GM12878 (cell line): ENCODE data around the gene DUSP22. TPM values are rescaled to one million over a fixed set of nuclear protein-coding genes. Genes with fewer than 3 reads are reported as not detected.
A peak's percentile ranks its signal among the peaks of the same experiment; 100 is the strongest.

Experiments used
- BHLHE40 ChIP-seq, 2 experiments: fragments of 450-650 bp in 1 of 2; IDR thresholded peaks; 2 replicates each; pipeline ENCODE4 v1.6.1; 2011 to 2017; ENCODE audit warnings: low read depth in 2 of 2, borderline replicate concordance in 1 of 2, improper control_type of control experiment in 1 of 2, low read length in 1 of 2, mild to moderate bottlenecking in 1 of 2
- CHD2 ChIP-seq: IDR thresholded peaks from 2 replicates; pipeline ENCODE4 v1.6.1; 2011; ENCODE audit warnings: low read depth, low read length, improper control_type of control experiment, borderline replicate concordance
- CHD4 ChIP-seq: fragments of 200-600 bp; sonication (generic); IDR thresholded peaks from 2 replicates; pipeline ENCODE4 v1.6.1; 2016; ENCODE audit warnings: mild to moderate bottlenecking
- EED ChIP-seq: sonication (generic); IDR thresholded peaks from 2 replicates; pipeline ENCODE4 v1.6.1; 2016; ENCODE audit warnings: antibody characterized with exemption, low read depth
- HDGF ChIP-seq: fragments of 450-650 bp; IDR thresholded peaks from 2 replicates; pipeline ENCODE4 v1.6.1; 2016; ENCODE audit warnings: antibody characterized with exemption
- IKZF1 ChIP-seq: fragments of 450-650 bp; conservative IDR thresholded peaks from 2 replicates; pipeline ENCODE4 v1.6.1; 2017; ENCODE audit warnings: antibody characterized with exemption, mild to moderate bottlenecking
- IKZF2 ChIP-seq, 2 experiments: fragments of 450-650 bp; IDR thresholded peaks; 2 replicates each; pipeline ENCODE4 v1.6.1; 2017; ENCODE audit warnings: mild to moderate bottlenecking in 2 of 2, moderate library complexity in 2 of 2
- MYC ChIP-seq: IDR thresholded peaks from 2 replicates; pipeline ENCODE4 v1.6.1; 2011; ENCODE audit warnings: mild to moderate bottlenecking, low read length, moderate library complexity, inconsistent platforms; ENCODE audit not compliant: insufficient read depth, insufficient replicate concordance, insufficient read length, severe bottlenecking
- NBN ChIP-seq: fragments of 450-650 bp; IDR thresholded peaks from 2 replicates; pipeline ENCODE4 v1.6.1; 2016
- POU2F2 ChIP-seq: IDR thresholded peaks from 3 replicates; pipeline ENCODE4 v1.6.1; 2011; ENCODE audit warnings: low read depth, mild to moderate bottlenecking, low read length, borderline replicate concordance
- TCF3 ChIP-seq: IDR thresholded peaks from 2 replicates; pipeline ENCODE4 v1.6.1; 2012; ENCODE audit warnings: low read depth, mild to moderate bottlenecking, low read length, borderline replicate concordance; ENCODE audit not compliant: insufficient read depth
- polyA plus RNA-seq, 11 experiments: library from polyadenylated mRNA; depleted of rRNA in 4 of 11; unstranded in 6 of 11; stranded (reverse) in 5 of 11; fragments of >200 nt; fragmentation: Nextera tagmentation in 4 of 11; fragmentation: Illumina TruSeq in 1 of 11; extraction: Ambion mirVana in 4 of 11; extraction: Trizol in 1 of 11; gene quantifications; 1 replicate in 1 of 11; 2 replicates in 10 of 11; pipeline versions ENCODE4 v1.2.1 to v1.2.3, GENCODE V29; 2011 to 2016; ENCODE audit warnings: inconsistent platforms in 2 of 11, missing spikeins in 2 of 11, low read depth in 1 of 11
- total RNA-seq, 4 experiments: library from RNA; depleted of rRNA in 3 of 4; stranded (reverse); fragments of >200 nt in 3 of 4; fragmentation: Illumina TruSeq in 1 of 4; extraction: Trizol in 1 of 4; gene quantifications; 2 replicates each; pipeline versions ENCODE4 v1.2.1 to v1.2.3, GENCODE V29; 2013 to 2021
- TF ChIP-seq, protein P1 (sequence below): fragments of 450-650 bp; IDR thresholded peaks from 2 replicates; pipeline ENCODE4 v1.6.1; 2017; ENCODE audit warnings: mild to moderate bottlenecking, moderate library complexity
- TF ChIP-seq, protein P2 (sequence below): fragments of 450-650 bp; conservative IDR thresholded peaks from 2 replicates; pipeline ENCODE4 v1.6.1; 2017; ENCODE audit warnings: mild to moderate bottlenecking, moderate library complexity
- TF ChIP-seq, protein P3 (sequence below): fragments of 450-650 bp; IDR thresholded peaks from 2 replicates; pipeline ENCODE4 v1.6.1; 2018; ENCODE audit warnings: mild to moderate bottlenecking, low read depth, moderate library complexity; ENCODE audit not compliant: partially characterized antibody
- TF ChIP-seq, protein P4 (sequence below): fragments of 450-650 bp; formaldehyde crosslinking; IDR thresholded peaks from 2 replicates; pipeline ENCODE4 v1.5.0; 2022; ENCODE audit warnings: mild to moderate bottlenecking, missing genetic modification characterization

Gene DUSP22
- total and polyA plus RNA-seq, 10 of the 15 experiments (the other 5 are each of a cell fraction or from before 2014, with no cell fraction given) = 78.9 to 156 (median 107) TPM

DNA sequence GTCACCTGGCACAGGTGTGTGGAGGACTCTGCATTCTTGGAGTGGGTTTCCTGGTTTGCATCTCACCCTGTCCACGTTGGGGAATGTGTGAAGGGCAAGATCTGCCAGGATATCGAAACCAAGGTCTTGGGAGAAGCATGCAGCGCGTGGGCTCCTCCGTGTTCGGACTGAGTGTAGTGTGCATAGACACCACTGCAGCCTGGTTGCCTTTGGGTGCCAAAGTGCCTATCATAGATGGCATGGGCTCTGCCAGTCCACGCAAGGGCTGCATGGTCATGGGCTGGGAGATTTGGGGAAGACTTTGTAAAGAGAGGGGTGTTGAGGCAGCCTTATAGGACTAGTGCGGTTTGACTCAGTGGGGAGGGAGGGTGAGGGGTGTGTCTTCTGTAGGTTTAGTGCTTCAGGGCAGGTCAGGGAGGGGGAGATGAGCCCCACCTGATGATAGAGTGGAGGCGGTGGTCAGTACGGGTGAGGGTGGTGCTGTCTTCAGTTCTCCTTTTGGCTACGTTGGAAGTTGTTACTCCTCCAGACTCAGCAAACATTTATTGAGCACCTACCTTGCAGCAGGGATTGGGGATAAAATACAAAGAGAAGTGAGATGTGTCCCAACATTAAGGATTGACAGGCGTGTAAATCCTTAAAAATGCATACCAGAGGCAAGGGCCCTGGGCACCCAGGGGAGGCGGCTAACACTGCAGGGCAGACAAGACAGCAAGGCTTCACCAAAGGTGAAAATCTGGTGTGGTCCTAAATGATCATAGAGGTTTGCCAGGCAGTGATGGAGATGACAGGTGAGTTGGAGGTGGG lies 28.3 kb downstream of the DUSP22 start (continued):
- no peak; the same call in 1 of the 2 replicates for TF ChIP-seq CHD2
- 0 out of 2 replicates have a peak, but pooled peaks have one; percentile 22 for TF ChIP-seq NBN
- peak; percentile 48; the same call in 1 of the 2 replicates for TF ChIP-seq EED
- peak; percentile 51 for TF ChIP-seq IKZF1
- TF ChIP-seq, protein P1, sequence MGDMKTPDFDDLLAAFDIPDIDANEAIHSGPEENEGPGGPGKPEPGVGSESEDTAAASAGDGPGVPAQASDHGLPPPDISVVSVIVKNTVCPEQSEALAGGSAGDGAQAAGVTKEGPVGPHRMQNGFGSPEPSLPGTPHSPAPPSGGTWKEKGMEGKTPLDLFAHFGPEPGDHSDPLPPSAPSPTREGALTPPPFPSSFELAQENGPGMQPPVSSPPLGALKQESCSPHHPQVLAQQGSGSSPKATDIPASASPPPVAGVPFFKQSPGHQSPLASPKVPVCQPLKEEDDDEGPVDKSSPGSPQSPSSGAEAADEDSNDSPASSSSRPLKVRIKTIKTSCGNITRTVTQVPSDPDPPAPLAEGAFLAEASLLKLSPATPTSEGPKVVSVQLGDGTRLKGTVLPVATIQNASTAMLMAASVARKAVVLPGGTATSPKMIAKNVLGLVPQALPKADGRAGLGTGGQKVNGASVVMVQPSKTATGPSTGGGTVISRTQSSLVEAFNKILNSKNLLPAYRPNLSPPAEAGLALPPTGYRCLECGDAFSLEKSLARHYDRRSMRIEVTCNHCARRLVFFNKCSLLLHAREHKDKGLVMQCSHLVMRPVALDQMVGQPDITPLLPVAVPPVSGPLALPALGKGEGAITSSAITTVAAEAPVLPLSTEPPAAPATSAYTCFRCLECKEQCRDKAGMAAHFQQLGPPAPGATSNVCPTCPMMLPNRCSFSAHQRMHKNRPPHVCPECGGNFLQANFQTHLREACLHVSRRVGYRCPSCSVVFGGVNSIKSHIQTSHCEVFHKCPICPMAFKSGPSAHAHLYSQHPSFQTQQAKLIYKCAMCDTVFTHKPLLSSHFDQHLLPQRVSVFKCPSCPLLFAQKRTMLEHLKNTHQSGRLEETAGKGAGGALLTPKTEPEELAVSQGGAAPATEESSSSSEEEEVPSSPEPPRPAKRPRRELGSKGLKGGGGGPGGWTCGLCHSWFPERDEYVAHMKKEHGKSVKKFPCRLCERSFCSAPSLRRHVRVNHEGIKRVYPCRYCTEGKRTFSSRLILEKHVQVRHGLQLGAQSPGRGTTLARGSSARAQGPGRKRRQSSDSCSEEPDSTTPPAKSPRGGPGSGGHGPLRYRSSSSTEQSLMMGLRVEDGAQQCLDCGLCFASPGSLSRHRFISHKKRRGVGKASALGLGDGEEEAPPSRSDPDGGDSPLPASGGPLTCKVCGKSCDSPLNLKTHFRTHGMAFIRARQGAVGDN = peak; percentile 57; the same call in 1 of the 2 replicates
- TF ChIP-seq, protein P2, sequence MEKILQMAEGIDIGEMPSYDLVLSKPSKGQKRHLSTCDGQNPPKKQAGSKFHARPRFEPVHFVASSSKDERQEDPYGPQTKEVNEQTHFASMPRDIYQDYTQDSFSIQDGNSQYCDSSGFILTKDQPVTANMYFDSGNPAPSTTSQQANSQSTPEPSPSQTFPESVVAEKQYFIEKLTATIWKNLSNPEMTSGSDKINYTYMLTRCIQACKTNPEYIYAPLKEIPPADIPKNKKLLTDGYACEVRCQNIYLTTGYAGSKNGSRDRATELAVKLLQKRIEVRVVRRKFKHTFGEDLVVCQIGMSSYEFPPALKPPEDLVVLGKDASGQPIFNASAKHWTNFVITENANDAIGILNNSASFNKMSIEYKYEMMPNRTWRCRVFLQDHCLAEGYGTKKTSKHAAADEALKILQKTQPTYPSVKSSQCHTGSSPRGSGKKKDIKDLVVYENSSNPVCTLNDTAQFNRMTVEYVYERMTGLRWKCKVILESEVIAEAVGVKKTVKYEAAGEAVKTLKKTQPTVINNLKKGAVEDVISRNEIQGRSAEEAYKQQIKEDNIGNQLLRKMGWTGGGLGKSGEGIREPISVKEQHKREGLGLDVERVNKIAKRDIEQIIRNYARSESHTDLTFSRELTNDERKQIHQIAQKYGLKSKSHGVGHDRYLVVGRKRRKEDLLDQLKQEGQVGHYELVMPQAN = 0 out of 2 replicates have a peak, but pooled peaks have one; percentile 24
- no peak for TF ChIP-seq MYC
- 0 out of 2 replicates have a peak, but pooled peaks have one; percentile 27 for TF ChIP-seq CHD4
- TF ChIP-seq, protein P3, sequence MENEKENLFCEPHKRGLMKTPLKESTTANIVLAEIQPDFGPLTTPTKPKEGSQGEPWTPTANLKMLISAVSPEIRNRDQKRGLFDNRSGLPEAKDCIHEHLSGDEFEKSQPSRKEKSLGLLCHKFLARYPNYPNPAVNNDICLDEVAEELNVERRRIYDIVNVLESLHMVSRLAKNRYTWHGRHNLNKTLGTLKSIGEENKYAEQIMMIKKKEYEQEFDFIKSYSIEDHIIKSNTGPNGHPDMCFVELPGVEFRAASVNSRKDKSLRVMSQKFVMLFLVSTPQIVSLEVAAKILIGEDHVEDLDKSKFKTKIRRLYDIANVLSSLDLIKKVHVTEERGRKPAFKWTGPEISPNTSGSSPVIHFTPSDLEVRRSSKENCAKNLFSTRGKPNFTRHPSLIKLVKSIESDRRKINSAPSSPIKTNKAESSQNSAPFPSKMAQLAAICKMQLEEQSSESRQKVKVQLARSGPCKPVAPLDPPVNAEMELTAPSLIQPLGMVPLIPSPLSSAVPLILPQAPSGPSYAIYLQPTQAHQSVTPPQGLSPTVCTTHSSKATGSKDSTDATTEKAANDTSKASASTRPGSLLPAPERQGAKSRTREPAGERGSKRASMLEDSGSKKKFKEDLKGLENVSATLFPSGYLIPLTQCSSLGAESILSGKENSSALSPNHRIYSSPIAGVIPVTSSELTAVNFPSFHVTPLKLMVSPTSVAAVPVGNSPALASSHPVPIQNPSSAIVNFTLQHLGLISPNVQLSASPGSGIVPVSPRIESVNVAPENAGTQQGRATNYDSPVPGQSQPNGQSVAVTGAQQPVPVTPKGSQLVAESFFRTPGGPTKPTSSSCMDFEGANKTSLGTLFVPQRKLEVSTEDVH = no peak
- TF ChIP-seq POU2F2 = peak; percentile 3; the same call in 1 of the 3 replicates
- peak; percentile 93 for TF ChIP-seq HDGF
- TF ChIP-seq, protein P4, sequence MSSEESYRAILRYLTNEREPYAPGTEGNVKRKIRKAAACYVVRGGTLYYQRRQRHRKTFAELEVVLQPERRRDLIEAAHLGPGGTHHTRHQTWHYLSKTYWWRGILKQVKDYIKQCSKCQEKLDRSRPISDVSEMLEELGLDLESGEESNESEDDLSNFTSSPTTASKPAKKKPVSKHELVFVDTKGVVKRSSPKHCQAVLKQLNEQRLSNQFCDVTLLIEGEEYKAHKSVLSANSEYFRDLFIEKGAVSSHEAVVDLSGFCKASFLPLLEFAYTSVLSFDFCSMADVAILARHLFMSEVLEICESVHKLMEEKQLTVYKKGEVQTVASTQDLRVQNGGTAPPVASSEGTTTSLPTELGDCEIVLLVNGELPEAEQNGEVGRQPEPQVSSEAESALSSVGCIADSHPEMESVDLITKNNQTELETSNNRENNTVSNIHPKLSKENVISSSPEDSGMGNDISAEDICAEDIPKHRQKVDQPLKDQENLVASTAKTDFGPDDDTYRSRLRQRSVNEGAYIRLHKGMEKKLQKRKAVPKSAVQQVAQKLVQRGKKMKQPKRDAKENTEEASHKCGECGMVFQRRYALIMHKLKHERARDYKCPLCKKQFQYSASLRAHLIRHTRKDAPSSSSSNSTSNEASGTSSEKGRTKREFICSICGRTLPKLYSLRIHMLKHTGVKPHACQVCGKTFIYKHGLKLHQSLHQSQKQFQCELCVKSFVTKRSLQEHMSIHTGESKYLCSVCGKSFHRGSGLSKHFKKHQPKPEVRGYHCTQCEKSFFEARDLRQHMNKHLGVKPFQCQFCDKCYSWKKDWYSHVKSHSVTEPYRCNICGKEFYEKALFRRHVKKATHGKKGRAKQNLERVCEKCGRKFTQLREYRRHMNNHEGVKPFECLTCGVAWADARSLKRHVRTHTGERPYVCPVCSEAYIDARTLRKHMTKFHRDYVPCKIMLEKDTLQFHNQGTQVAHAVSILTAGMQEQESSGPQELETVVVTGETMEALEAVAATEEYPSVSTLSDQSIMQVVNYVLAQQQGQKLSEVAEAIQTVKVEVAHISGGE (CRISPR knock-in tag) = peak; percentile 34; the same call in 1 of the 2 replicates
- TF ChIP-seq BHLHE40 (IDR thresholded peaks at IDR 0.05; ENCODE audit: borderline replicate concordance in 1 of 2, low read depth in 2 of 2, low read length in 1 of 2) = 0 out of 4 replicates have a peak, but pooled peaks of 1 of the 2 experiments have one; percentile 6
- TF ChIP-seq TCF3 = 0 out of 2 replicates have a peak, but pooled peaks have one; percentile 8
- peak in 1 of 2 experiments; percentile 39; a peak in 2 of 4 replicates for TF ChIP-seq IKZF2 (IDR thresholded peaks at IDR 0.05)
